H9 (cell line): Measurements from ENCODE around the gene ODC1. TPM values are rescaled to one million over a fixed set of nuclear protein-coding genes. Genes with fewer than 3 reads are reported as not detected.

ENCODE experiments used
- DNase-seq: peaks from one replicate; pipeline ENCODE4 v3.0.0-alpha.2; 2017
- H2AFZ ChIP-seq: one replicate; pipeline ENCODE4 v1.6.1; 2013; ENCODE audit warnings: mild to moderate bottlenecking, low read length, control low read depth, moderate library complexity
- H2AK5ac ChIP-seq: 2 replicates; pipeline ENCODE4 v1.6.1; 2013; ENCODE audit warnings: low read length, control low read depth, mixed read lengths; ENCODE audit not compliant: insufficient read length
- H2BK120ac ChIP-seq: one replicate; pipeline ENCODE4 v1.6.1; 2013; ENCODE audit warnings: low read depth, mild to moderate bottlenecking, low read length, control low read depth, inconsistent platforms; ENCODE audit not compliant: poor library complexity, severe bottlenecking
- H2BK12ac ChIP-seq: 2 replicates; pipeline ENCODE4 v1.6.1; 2013; ENCODE audit warnings: low read length, control low read depth, mixed read lengths, low read depth; ENCODE audit not compliant: insufficient read length
- H2BK15ac ChIP-seq: 2 replicates; pipeline ENCODE4 v1.6.1; 2013; ENCODE audit warnings: low read depth, low read length, control low read depth
- H2BK20ac ChIP-seq: one replicate; pipeline ENCODE4 v1.6.1; 2013; ENCODE audit warnings: low read depth, mild to moderate bottlenecking, low read length, control low read depth, inconsistent platforms; ENCODE audit not compliant: poor library complexity, severe bottlenecking
- H2BK5ac ChIP-seq: 2 replicates; pipeline ENCODE4 v1.6.1; 2013; ENCODE audit warnings: low read length, control low read depth, mixed read lengths; ENCODE audit not compliant: insufficient read length
- H3K14ac ChIP-seq: 2 replicates; pipeline ENCODE4 v1.6.1; 2013; ENCODE audit warnings: low read length, control low read depth; ENCODE audit not compliant: insufficient read depth
- H3K18ac ChIP-seq: 2 replicates; pipeline ENCODE4 v1.6.1; 2013; ENCODE audit warnings: low read depth, mild to moderate bottlenecking, mixed read lengths, low read length, control low read depth; ENCODE audit not compliant: insufficient read length
- H3K23ac ChIP-seq: 2 replicates; pipeline ENCODE4 v1.6.1; 2013; ENCODE audit warnings: low read length, control low read depth, mixed read lengths, low read depth; ENCODE audit not compliant: insufficient read length
- H3K23me2 ChIP-seq: 2 replicates; pipeline ENCODE4 v1.6.1; 2013; ENCODE audit warnings: low read depth, mild to moderate bottlenecking, mixed read lengths, low read length, control low read depth; ENCODE audit not compliant: insufficient read length, poor library complexity, severe bottlenecking
- H3K27ac ChIP-seq: 2 replicates; pipeline ENCODE4 v1.5.1; 2013; ENCODE audit warnings: low read length, control low read depth, mixed read lengths, low read depth; ENCODE audit not compliant: insufficient read length
- H3K27me3 ChIP-seq: 2 replicates; pipeline ENCODE4 v1.6.1; 2013; ENCODE audit warnings: low read length, control low read depth, inconsistent platforms; ENCODE audit not compliant: insufficient read depth
- H3K4ac ChIP-seq: 2 replicates; pipeline ENCODE4 v1.6.1; 2013; ENCODE audit warnings: low read depth, mild to moderate bottlenecking, control low read depth, inconsistent platforms, low read length, moderate library complexity
- H3K4me1 ChIP-seq: 2 replicates; pipeline ENCODE4 v1.6.1; 2013; ENCODE audit warnings: low read length, control low read depth, inconsistent platforms; ENCODE audit not compliant: insufficient read depth
- H3K4me2 ChIP-seq: 2 replicates; pipeline ENCODE4 v1.6.1; 2013; ENCODE audit warnings: low read length, control low read depth, mixed read lengths; ENCODE audit not compliant: insufficient read length, insufficient read depth
- H3K56ac ChIP-seq: 2 replicates; pipeline ENCODE4 v1.6.1; 2013; ENCODE audit warnings: low read depth, mild to moderate bottlenecking, mixed read lengths, low read length, control low read depth; ENCODE audit not compliant: insufficient read length
- H3K79me1 ChIP-seq: 2 replicates; pipeline ENCODE4 v1.6.1; 2013; ENCODE audit warnings: low read depth, mild to moderate bottlenecking, moderate library complexity, low read length, control low read depth, inconsistent platforms; ENCODE audit not compliant: insufficient read depth, poor library complexity, severe bottlenecking
- H3K79me2 ChIP-seq: 2 replicates; pipeline ENCODE4 v1.6.1; 2013; ENCODE audit warnings: low read length, control low read depth, inconsistent platforms; ENCODE audit not compliant: insufficient read depth
- H3K9ac ChIP-seq: 2 replicates; pipeline ENCODE4 v1.6.1; 2013; ENCODE audit warnings: low read length, control low read depth, mixed read lengths; ENCODE audit not compliant: insufficient read length; ENCODE audit errors: extremely low read depth
- H3K9me3 ChIP-seq: one replicate; pipeline ENCODE4 v1.6.1; 2013; ENCODE audit warnings: low read depth, low read length, inconsistent platforms; ENCODE audit not compliant: control insufficient read depth
- H3T11ph ChIP-seq: one replicate; pipeline ENCODE4 v1.6.1; 2013; ENCODE audit warnings: mild to moderate bottlenecking, low read length, control low read depth, inconsistent platforms
- H4K20me1 ChIP-seq: one replicate; pipeline ENCODE4 v1.6.1; 2013; ENCODE audit not compliant: control insufficient read depth, insufficient read length, insufficient read depth
- H4K5ac ChIP-seq: 2 replicates; pipeline ENCODE4 v1.6.1; 2013; ENCODE audit warnings: low read depth, mild to moderate bottlenecking, mixed read lengths, low read length, control low read depth; ENCODE audit not compliant: insufficient read length
- H4K8ac ChIP-seq: replicated peaks from 2 replicates; pipeline ENCODE4 v1.6.1; 2013; ENCODE audit warnings: low read length, control low read depth, mixed read lengths, low read depth; ENCODE audit not compliant: insufficient read length
- H4K91ac ChIP-seq: 2 replicates; pipeline ENCODE4 v1.6.1; 2013; ENCODE audit warnings: low read depth, mild to moderate bottlenecking, moderate library complexity, mixed read lengths, low read length, control low read depth; ENCODE audit not compliant: insufficient read length
- H3K27ac Mint-ChIP-seq, 3 experiments: 2 replicates in 2 of 3; 3 replicates in 1 of 3; pipeline ENCODE4 v1.8.0; 2020 to 2021; ENCODE audit warnings: mixed read lengths in 3 of 3, mild to moderate bottlenecking in 1 of 3, moderate library complexity in 1 of 3
- H3K27me3 Mint-ChIP-seq: 2 replicates; pipeline ENCODE4 v1.8.0; 2021; ENCODE audit warnings: low read depth, mild to moderate bottlenecking, moderate library complexity, mixed read lengths
- H3K36me3 Mint-ChIP-seq, 3 experiments: 2 replicates in 2 of 3; 3 replicates in 1 of 3; pipeline ENCODE4 v1.8.0; 2020 to 2021; ENCODE audit warnings: low read depth in 3 of 3, mixed read lengths in 3 of 3; ENCODE audit not compliant: insufficient read depth in 1 of 3
- H3K4me1 Mint-ChIP-seq, 2 experiments: 2 replicates each; pipeline ENCODE4 v1.8.0; 2020; ENCODE audit warnings: mixed read lengths in 2 of 2
- H3K4me3 Mint-ChIP-seq, 2 experiments: 2 replicates in 1 of 2; 3 replicates in 1 of 2; pipeline ENCODE4 v1.8.0; 2020 to 2021; ENCODE audit warnings: mild to moderate bottlenecking in 2 of 2, mixed read lengths in 2 of 2, moderate library complexity in 1 of 2
- H3K9me3 Mint-ChIP-seq, 2 experiments: 2 replicates in 1 of 2; 3 replicates in 1 of 2; pipeline ENCODE4 v1.8.0; 2020; ENCODE audit warnings: mild to moderate bottlenecking in 2 of 2, mixed read lengths in 2 of 2, moderate library complexity in 1 of 2
- WGBS: extraction: QIAGEN DNeasy Blood & Tissue Kit; methylation state at CpG from one replicate; pipeline ENCODE4 v1.1.7; 2013; ENCODE audit warnings: missing lambda C conversion rate, low lambda C conversion rate, mixed read lengths; ENCODE audit not compliant: insufficient read length; ENCODE audit errors: extremely low coverage; 5-methylcytosine and 5-hydroxymethylcytosine counted together
- total RNA-seq: library from RNA; stranded (reverse); gene quantifications from 2 replicates; pipeline ENCODE4 v1.2.1, GENCODE V29; 2021
- TF ChIP-seq, protein P1 (sequence below): fragments of 200-600 bp; sonication (generic); conservative IDR thresholded peaks from 3 replicates; pipeline ENCODE4 v1.8.0; 2021; ENCODE audit warnings: antibody characterized with exemption, mild to moderate bottlenecking

Gene ODC1
- total RNA-seq, 1 experiment from 2014 or later = 48.3 TPM

DNA sequence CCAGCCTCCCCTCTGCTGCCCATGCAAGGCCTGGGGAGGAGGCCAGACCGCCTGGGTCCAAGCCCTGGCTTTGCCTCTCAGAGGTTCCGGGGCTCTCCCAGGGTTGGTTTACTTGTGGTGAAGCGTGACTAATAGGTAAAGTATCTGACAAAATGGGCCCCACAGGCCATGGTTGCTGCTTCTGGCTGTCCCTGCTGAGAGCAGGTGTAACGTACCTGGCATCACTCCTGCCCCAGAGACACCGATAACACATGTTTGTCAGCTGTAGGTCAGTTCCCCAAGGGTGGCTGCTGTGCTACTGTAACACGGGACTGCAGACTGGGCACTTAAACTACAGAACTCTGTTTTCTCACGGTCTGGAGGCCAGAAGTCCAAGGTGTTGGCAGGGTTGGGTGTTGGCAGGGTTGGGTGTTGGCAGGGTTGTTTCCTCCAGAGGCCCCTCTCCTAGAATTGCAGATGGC is 34.1 kb downstream of the ODC1 start:
- DNase-seq = no peak
- Histone ChIP-seq H2AFZ (no peak overlapping the region), H4K20me1 (peaks cover 2% of the 10 kb centered on the region), H2BK120ac (no peak overlapping the region), H4K5ac (no peak overlapping the region), H2AK5ac (no peak overlapping the region), H3K27me3 (no peaks in the 10 kb centered on the region), H3K4me2 (no peak overlapping the region), H2BK20ac (no peak overlapping the region), H3K9ac (no peak overlapping the region), H2BK5ac (no peak overlapping the region), H3K27ac (no peak overlapping the region), H3K56ac (no peak overlapping the region), H3K4me1 (no peaks in the 10 kb centered on the region), H3K23me2 (no peaks in the 10 kb centered on the region), H3K18ac (no peak overlapping the region), H3K79me2 (no peaks in the 10 kb centered on the region), H3K23ac (no peak overlapping the region), H3K14ac (no peak overlapping the region), H2BK15ac (no peak overlapping the region), H3K9me3 (no peaks in the 10 kb centered on the region), H3K79me1 (no peaks in the 10 kb centered on the region), H4K8ac (no peak overlapping the region), H2BK12ac (no peak overlapping the region), H4K91ac (no peak overlapping the region), H3T11ph (no peak overlapping the region), H3K4ac (no peak overlapping the region)
- TF ChIP-seq, protein P1, sequence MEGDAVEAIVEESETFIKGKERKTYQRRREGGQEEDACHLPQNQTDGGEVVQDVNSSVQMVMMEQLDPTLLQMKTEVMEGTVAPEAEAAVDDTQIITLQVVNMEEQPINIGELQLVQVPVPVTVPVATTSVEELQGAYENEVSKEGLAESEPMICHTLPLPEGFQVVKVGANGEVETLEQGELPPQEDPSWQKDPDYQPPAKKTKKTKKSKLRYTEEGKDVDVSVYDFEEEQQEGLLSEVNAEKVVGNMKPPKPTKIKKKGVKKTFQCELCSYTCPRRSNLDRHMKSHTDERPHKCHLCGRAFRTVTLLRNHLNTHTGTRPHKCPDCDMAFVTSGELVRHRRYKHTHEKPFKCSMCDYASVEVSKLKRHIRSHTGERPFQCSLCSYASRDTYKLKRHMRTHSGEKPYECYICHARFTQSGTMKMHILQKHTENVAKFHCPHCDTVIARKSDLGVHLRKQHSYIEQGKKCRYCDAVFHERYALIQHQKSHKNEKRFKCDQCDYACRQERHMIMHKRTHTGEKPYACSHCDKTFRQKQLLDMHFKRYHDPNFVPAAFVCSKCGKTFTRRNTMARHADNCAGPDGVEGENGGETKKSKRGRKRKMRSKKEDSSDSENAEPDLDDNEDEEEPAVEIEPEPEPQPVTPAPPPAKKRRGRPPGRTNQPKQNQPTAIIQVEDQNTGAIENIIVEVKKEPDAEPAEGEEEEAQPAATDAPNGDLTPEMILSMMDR = no peak
- H3K27me3 Mint-ChIP-seq = no peaks in the 10 kb centered on the region
- no peaks in the 10 kb centered on the region for H3K36me3 Mint-ChIP-seq
- no CpG with 5 or more reads among the region's 7 CpGs for WGBS
- H3K4me1 Mint-ChIP-seq = peaks cover 5 to 9% of the 10 kb centered on the region in 2 experiments
- peaks cover 3% of the 10 kb centered on the region in 2 experiments; a peak in 3 of 5 replicates for H3K9me3 Mint-ChIP-seq
- no peak overlapping the region; a peak in 1 of 7 replicates for H3K27ac Mint-ChIP-seq
- no peak overlapping the region for H3K4me3 Mint-ChIP-seq
